Measurements from ENCODE around the gene MAPK7.
A peak's percentile ranks its signal among the peaks of the same experiment; 100 is the strongest.

Gene MAPK7

DNA sequence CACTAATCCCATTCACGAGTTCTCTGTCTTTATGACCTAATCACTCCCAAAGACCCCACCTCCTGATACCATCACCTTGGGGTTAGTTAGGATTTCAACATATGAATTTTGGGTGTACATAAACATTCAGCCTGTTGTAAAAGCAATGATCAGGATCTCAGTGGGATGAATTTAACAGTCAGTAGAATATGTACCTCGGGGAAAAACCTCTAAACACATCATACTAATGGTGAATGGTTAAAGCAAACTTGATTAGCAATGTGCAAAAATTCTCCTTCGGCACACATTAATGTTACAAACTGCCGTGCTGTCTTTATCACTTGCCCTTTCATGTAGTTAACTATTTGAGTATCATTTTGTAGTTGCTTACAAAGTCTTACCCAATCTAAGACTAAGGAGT, 42.9 kb downstream of the MAPK7 start:
- Mint-ChIP-seq H3K27ac (no peak overlapping the region), H3K27me3 (ENCODE audit: low read depth) (peaks cover 20% of the 10 kb centered on the region), H3K9me3 (no peaks in the 10 kb centered on the region), H3K36me3 (ENCODE audit: low read depth) (no peaks in the 10 kb centered on the region), H3K4me1 (peaks cover 38% of the 10 kb centered on the region), H3K4me3 (no peak overlapping the region)
- no peak for TF ChIP-seq CTCF (IDR thresholded peaks at IDR 0.05; ENCODE audit: unreplicated experiment in 3 of 3)

DNA sequence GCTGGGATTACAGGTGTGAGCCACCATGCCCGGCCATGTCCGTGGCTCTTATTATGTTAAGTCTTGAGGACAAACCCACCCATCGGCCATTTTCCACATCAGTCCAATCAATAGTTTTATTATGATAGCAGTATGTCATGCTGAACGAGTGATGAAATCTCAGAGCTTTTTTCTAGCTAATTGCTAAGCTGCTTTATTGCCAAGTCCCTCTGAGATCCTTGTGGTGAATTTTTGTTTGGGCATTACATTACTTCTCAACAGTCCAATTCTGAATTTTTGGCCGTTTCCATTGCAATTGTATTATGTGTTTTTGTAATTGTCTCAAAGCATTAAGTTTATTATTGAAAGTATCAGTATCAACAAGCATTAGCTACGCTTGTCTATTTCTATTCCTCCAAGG, 43.6 kb downstream of the MAPK7 start:
- TF ChIP-seq CTCF (IDR thresholded peaks at IDR 0.05; ENCODE audit: unreplicated experiment in 3 of 3) = no peak
- no peak overlapping the region for H3K4me3 Mint-ChIP-seq
- peaks cover 40% of the 10 kb centered on the region for H3K4me1 Mint-ChIP-seq
- H3K27ac Mint-ChIP-seq = no peak overlapping the region
- no peaks in the 10 kb centered on the region for H3K9me3 Mint-ChIP-seq
- peaks cover 13% of the 10 kb centered on the region for H3K27me3 Mint-ChIP-seq (ENCODE audit: low read depth)
- H3K36me3 Mint-ChIP-seq (ENCODE audit: low read depth) = no peaks in the 10 kb centered on the region

- no peak for TF ChIP-seq CTCF (IDR thresholded peaks at IDR 0.05; ENCODE audit: unreplicated experiment in 3 of 3)
- no peaks in the 10 kb centered on the region for H3K9me3 Mint-ChIP-seq
- H3K27ac Mint-ChIP-seq = peak overlapping the region; percentile 84 to 97 (median 95)
- H3K36me3 Mint-ChIP-seq (ENCODE audit: low read depth) = no peaks in the 10 kb centered on the region
- H3K4me1 Mint-ChIP-seq = peaks cover 30% of the 10 kb centered on the region
- H3K27me3 Mint-ChIP-seq (ENCODE audit: low read depth) = peaks cover 12% of the 10 kb centered on the region
- H3K4me3 Mint-ChIP-seq = no peak overlapping the region
Measured at GRCh38 chr17:19424934-19425868, 46.9 kb downstream of the MAPK7 start.

- H3K27ac Mint-ChIP-seq = peak overlapping the region; percentile 84 to 97 (median 95)
- H3K4me3 Mint-ChIP-seq = no peak overlapping the region
- no peak for TF ChIP-seq CTCF (IDR thresholded peaks at IDR 0.05; ENCODE audit: unreplicated experiment in 3 of 3)
- no peaks in the 10 kb centered on the region for H3K36me3 Mint-ChIP-seq (ENCODE audit: low read depth)
- peaks cover 27% of the 10 kb centered on the region for H3K4me1 Mint-ChIP-seq
- H3K9me3 Mint-ChIP-seq = no peaks in the 10 kb centered on the region
- peaks cover 12% of the 10 kb centered on the region for H3K27me3 Mint-ChIP-seq (ENCODE audit: low read depth)
Measured at GRCh38 chr17:19426631-19427030, 48.3 kb downstream of the MAPK7 start.

DNA sequence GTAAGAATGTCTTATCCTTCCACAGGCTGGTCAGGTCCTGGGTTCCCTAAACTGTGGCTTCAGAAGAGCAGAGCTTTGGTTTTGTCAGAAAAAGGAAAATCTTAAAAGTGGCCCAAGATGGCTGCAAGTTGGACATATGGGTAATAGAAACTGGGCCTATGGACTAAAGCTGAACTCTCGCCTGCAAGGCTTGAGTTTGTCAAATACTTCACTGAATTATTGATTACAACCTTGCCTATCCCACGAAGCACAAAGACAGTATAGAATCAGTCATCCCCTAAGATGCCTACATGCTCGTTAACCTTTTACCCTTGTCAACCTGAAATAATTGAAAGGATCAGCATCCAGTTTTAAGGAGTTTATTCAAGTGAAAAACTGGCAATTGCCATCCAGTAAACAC, 53.4 kb downstream of the MAPK7 start:
- Mint-ChIP-seq H3K4me1 (peaks cover 18% of the 10 kb centered on the region), H3K27ac (peak overlapping the region; percentile 65 to 76 (median 75)), H3K9me3 (no peaks in the 10 kb centered on the region), H3K36me3 (ENCODE audit: low read depth) (no peaks in the 10 kb centered on the region), H3K4me3 (no peak overlapping the region), H3K27me3 (ENCODE audit: low read depth) (peaks cover 10% of the 10 kb centered on the region)
- no peak for TF ChIP-seq CTCF (IDR thresholded peaks at IDR 0.05; ENCODE audit: unreplicated experiment in 3 of 3)
